Endothelial cell of umbilical vein (primary cell): Measurements from ENCODE around the gene SQSTM1. TPM values are rescaled to one million over a fixed set of nuclear protein-coding genes. Genes with fewer than 3 reads are reported as not detected.

ENCODE experiments used
- BruUV-seq: library from RNA; stranded (reverse); fragments of 400-500 nt; replicated peaks from 2 replicates; lab custom pipeline; 2021; lab: Mats Ljungman, UMichigan
- CTCF ChIA-PET: fragments of 300-600, 350-600 bp; sonication (Branson Sonifier 250); formaldehyde crosslinking; loops from one replicate; lab custom pipeline; 2021; ENCODE audit warnings: antibody characterized with exemption, inconsistent platforms; lab: Charles Lee
- POLR2A ChIA-PET: fragments of 300-600, 350-600 bp; sonication (Branson Sonifier 250); formaldehyde crosslinking; loops from one replicate; lab custom pipeline; 2021; ENCODE audit warnings: antibody characterized with exemption, inconsistent platforms; lab: Charles Lee
- DNase-seq: peaks from one replicate; pipeline ENCODE4 v3.0.0-alpha.2; 2011; ENCODE audit warnings: low read depth, low spot score
- FAIRE-seq: peaks from 2 replicates; lab custom pipeline; 2011; peaks lifted over from hg19 to GRCh38; lab: Jason Lieb, UNC
- H2AFZ ChIP-seq: 2 replicates; pipeline ENCODE4 v1.6.0; 2012; ENCODE audit warnings: low read depth, low read length, control low read depth, inconsistent platforms
- H3K27ac ChIP-seq: 2 replicates; pipeline ENCODE4 v1.5.1; 2011; ENCODE audit warnings: low read depth, mild to moderate bottlenecking, control low read depth, low read length, moderate library complexity; ENCODE audit not compliant: insufficient read depth
- H3K27me3 ChIP-seq, 2 experiments: 2 replicates each; pipeline versions ENCODE4 v1.6.0 to v1.6.1; 2011; ENCODE audit warnings: low read length in 2 of 2, mixed read lengths in 1 of 2; ENCODE audit not compliant: control insufficient read depth in 2 of 2, insufficient read depth in 2 of 2
- H3K36me3 ChIP-seq, 2 experiments: 2 replicates in 1 of 2; 3 replicates in 1 of 2; pipeline ENCODE4 v1.5.1; 2011; ENCODE audit warnings: low read length in 2 of 2, mild to moderate bottlenecking in 1 of 2, moderate library complexity in 1 of 2; ENCODE audit not compliant: control insufficient read depth in 2 of 2, insufficient read depth in 2 of 2; ENCODE audit errors: extremely low read depth in 1 of 2
- H3K4me1 ChIP-seq: 3 replicates; pipeline ENCODE4 v1.5.1; 2011; ENCODE audit warnings: mild to moderate bottlenecking, low read length; ENCODE audit not compliant: control insufficient read depth, insufficient read depth; ENCODE audit errors: extremely low read depth
- H3K4me2 ChIP-seq: 2 replicates; pipeline ENCODE4 v1.6.1; 2011; ENCODE audit warnings: low read length, control low read depth, mixed read lengths; ENCODE audit not compliant: insufficient read depth
- H3K4me3 ChIP-seq, 3 experiments: fragments of 200-600 bp in 1 of 3; sonication (generic), shearing (Covaris generic) in 1 of 3; replicated peaks in 1 of 3; 2 replicates each; pipeline ENCODE4 v1.5.1; 2011 to 2016; ENCODE audit warnings: control low read depth in 3 of 3, low read length in 3 of 3, mild to moderate bottlenecking in 2 of 3, inconsistent platforms in 1 of 3, low read depth in 1 of 3, moderate library complexity in 1 of 3; ENCODE audit not compliant: insufficient read depth in 1 of 3
- H3K79me2 ChIP-seq: 2 replicates; pipeline ENCODE4 v1.6.0; 2012; ENCODE audit warnings: low read length, inconsistent platforms; ENCODE audit not compliant: control insufficient read depth, insufficient read depth
- H3K9ac ChIP-seq: replicated peaks from 2 replicates; pipeline ENCODE3; 2011; ENCODE audit warnings: low read length, control low read depth; ENCODE audit not compliant: insufficient read depth; ENCODE audit errors: extremely low read depth
- H3K9me1 ChIP-seq: replicated peaks from 3 replicates; pipeline ENCODE4 v1.6.0; 2011; ENCODE audit warnings: mild to moderate bottlenecking, low read length; ENCODE audit not compliant: control insufficient read depth, insufficient read depth; ENCODE audit errors: extremely low read depth
- H3K9me3 ChIP-seq: replicated peaks from 2 replicates; pipeline ENCODE4 v1.5.1; 2012; ENCODE audit warnings: low read length, inconsistent platforms; ENCODE audit not compliant: control insufficient read depth, insufficient read depth
- H4K20me1 ChIP-seq: replicated peaks from 2 replicates; pipeline ENCODE3; 2011; ENCODE audit warnings: mild to moderate bottlenecking, low read length; ENCODE audit not compliant: control insufficient read depth, insufficient read depth; ENCODE audit errors: extremely low read depth
- CTCF ChIP-seq, 2 donors: IDR thresholded peaks; 1 replicate in 1 of 2; 2 replicates in 1 of 2; pipeline ENCODE4 v1.5.1; 2011; ENCODE audit warnings: low read length in 2 of 2, mild to moderate bottlenecking in 2 of 2, moderate library complexity in 2 of 2, control low read depth in 1 of 2, inconsistent platforms in 1 of 2, low read depth in 1 of 2; ENCODE audit not compliant: insufficient read depth in 1 of 2; ENCODE audit errors: extremely low read depth in 1 of 2
- EZH2 ChIP-seq: IDR thresholded peaks from 2 replicates; pipeline ENCODE4 v1.6.1; 2012; ENCODE audit warnings: borderline replicate concordance, low read depth, mild to moderate bottlenecking, moderate library complexity, low read length, inconsistent platforms; ENCODE audit not compliant: severe bottlenecking
- FOS ChIP-seq: IDR thresholded peaks from 2 replicates; pipeline ENCODE4 v1.6.1; 2011; ENCODE audit warnings: mild to moderate bottlenecking, low read length, moderate library complexity, borderline replicate concordance; ENCODE audit not compliant: insufficient read depth
- GATA2 ChIP-seq: IDR thresholded peaks from 2 replicates; pipeline ENCODE4 v1.7.0; 2011; ENCODE audit warnings: low read depth, mild to moderate bottlenecking, moderate library complexity, mixed read lengths, low read length; ENCODE audit not compliant: insufficient read length, insufficient read depth
- JUN ChIP-seq: IDR thresholded peaks from 2 replicates; pipeline ENCODE4 v1.6.1; 2011; ENCODE audit warnings: borderline replicate concordance, low read depth; ENCODE audit not compliant: insufficient read length, insufficient read depth
- MYC ChIP-seq: IDR thresholded peaks from one replicate; pipeline ENCODE4 v1.6.1; 2011; ENCODE audit warnings: mild to moderate bottlenecking, low read depth, low read length
- POLR2A ChIP-seq: IDR thresholded peaks from 2 replicates; pipeline ENCODE4 v1.6.1; 2012; ENCODE audit warnings: low read depth, mild to moderate bottlenecking, control low read depth, low read length
- POLR2AphosphoS5 ChIP-seq: IDR thresholded peaks from 2 replicates; pipeline ENCODE4 v1.6.1; 2012; ENCODE audit warnings: low read depth, mild to moderate bottlenecking, control low read depth, low read length, moderate library complexity; ENCODE audit not compliant: insufficient read depth
- dilution Hi-C: fragments of 300-500 bp; cut with MboI; formaldehyde crosslinking; loops from one replicate; pipeline ENCODE4 v1.15.0; 2019; ENCODE audit warnings: low sequenced_read_pairs; ENCODE audit not compliant: extremely low pct_ligation_motif_present
- intact Hi-C: fragments of 100-400 bp; cut with micrococcal nuclease; formaldehyde crosslinking; loops from one replicate; pipeline ENCODE4 v1.10.0; 2022
- polyA plus RNA-seq, 4 experiments: library from polyadenylated mRNA; depleted of rRNA in 3 of 4; stranded (reverse) in 3 of 4; unstranded in 1 of 4; fragments of >200 nt; gene quantifications; 2 replicates each; pipeline versions ENCODE4 v1.2.1 to v1.2.3, GENCODE V29; 2011 to 2012; ENCODE audit warnings: missing spikeins in 1 of 4
- total RNA-seq: library from RNA; stranded (reverse); gene quantifications from 2 replicates; pipeline ENCODE4 v1.2.3, GENCODE V29; 2021
- TF ChIP-seq, protein P1 (sequence below): IDR thresholded peaks from 2 replicates; pipeline ENCODE4 v1.6.1; 2011; ENCODE audit not compliant: insufficient read depth, insufficient read length

SQSTM1 gene
- total and polyA plus RNA-seq, 2 donors (not counting 3 experiments of a cell fraction or from before 2014, with no cell fraction given), result 302 to 346 TPM

- Histone ChIP-seq H3K4me1 (no peaks in the 10 kb centered on the region), H3K4me3 (no peak overlapping the region), H3K27ac (no peak overlapping the region), H3K9ac (no peak overlapping the region), H3K4me2 (no peak overlapping the region), H3K9me3 (no peaks in the 10 kb centered on the region), H3K36me3 (peaks cover 0 to 25% of the 10 kb centered on the region in 2 experiments), H3K79me2 (no peaks in the 10 kb centered on the region), H3K27me3 (no peaks in the 10 kb centered on the region), H2AFZ (no peak overlapping the region), H3K9me1 (no peaks in the 10 kb centered on the region), H4K20me1 (no peaks in the 10 kb centered on the region)
- intact Hi-C loops (no loop called here), dilution Hi-C loops (no loop called here)
- DNase-seq (no peak), FAIRE-seq (no peak)
- no peak for TF ChIP-seq CTCF (IDR thresholded peaks at IDR 0.05; ENCODE audit: extremely low read depth in 1 of 2, insufficient read depth in 1 of 2, low read depth in 1 of 2, low read length in 2 of 2)
- TF ChIP-seq EZH2, result no peak
- TF ChIP-seq GATA2, result no peak
- TF ChIP-seq JUN, result no peak
- no peak for TF ChIP-seq MYC
- TF ChIP-seq, protein P1, sequence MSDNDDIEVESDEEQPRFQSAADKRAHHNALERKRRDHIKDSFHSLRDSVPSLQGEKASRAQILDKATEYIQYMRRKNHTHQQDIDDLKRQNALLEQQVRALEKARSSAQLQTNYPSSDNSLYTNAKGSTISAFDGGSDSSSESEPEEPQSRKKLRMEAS, result no peak
- TF ChIP-seq FOS, result no peak
- no peak for TF ChIP-seq POLR2A
- no peak for TF ChIP-seq POLR2AphosphoS5
- CTCF ChIA-PET, result no interaction called here
- POLR2A ChIA-PET, result no interaction called here
- no TSS peak for BruUV-seq
These were observed 32.4 kb downstream of the SQSTM1 start for GRCh38 chr5:179852993-179853547.
